IPS-NIHi11 (cell line): ENCODE data around the gene CCDC170.

Source experiments
- DNase-seq: peaks from one replicate; pipeline ENCODE4 v3.0.0; 2012; ENCODE audit warnings: mixed read lengths, low spot score

Gene CCDC170

GRCh38 chr6:151546941-151547659 is 53.3 kb downstream of the CCDC170 start:
- no peak for DNase-seq

GRCh38 chr6:151548201-151548600 is 54.4 kb downstream of the CCDC170 start:
- no peak for DNase-seq

- DNase-seq = no peak
These were observed 56.0 kb downstream of the CCDC170 start for GRCh38 chr6:151549790-151550189.

DNA sequence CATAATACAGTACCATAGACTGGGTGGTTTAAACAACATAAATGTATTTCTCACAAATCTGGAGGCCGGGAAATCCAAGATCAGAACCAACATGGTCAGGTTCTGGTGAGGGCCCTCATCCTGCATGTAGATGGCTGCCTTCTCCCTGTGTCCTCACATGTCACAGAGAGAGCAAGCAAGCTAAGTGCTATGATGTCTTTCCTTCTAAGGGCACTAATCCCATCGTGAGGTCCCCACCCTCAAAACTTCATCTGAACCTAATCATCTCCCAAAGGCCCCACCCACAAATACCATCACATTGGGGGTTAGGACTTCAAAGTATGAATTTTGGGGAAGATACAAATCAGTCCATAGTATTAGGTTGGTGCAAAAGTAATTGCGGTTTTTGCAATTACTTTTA is 56.8 kb downstream of the CCDC170 start:
- no peak for DNase-seq

DNA sequence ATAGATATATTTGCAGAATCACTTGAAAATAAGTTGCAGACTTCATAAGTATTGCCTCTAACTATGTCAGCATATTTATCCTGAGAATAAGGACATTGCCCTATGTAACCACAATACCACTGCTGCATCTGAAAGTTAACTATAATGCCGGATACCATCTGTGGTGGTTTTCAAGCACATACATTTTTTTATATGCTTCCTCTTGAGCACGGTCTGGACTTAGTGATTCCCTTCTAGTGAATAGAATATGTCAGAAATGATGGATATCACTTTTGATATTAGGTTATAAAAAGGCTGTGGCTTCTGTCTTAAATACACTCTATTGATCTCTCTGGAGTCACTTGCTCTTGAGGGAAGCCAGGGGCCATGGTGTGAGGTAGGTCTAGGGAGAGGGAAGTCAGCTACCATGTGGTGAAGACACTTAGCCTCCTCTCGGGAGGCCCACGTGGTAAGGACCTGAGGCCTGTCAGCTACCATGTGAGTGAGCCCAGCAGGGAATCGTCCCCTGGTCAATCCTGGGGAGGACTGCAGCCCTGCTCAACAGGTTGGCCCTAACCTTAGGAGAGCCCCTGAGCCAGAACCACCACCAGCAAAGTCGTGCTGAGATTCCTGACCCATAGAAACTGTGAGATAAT is 57.5 kb downstream of the CCDC170 start:
- no peak for DNase-seq

GRCh38 chr6:151553416-151554165 is 59.8 kb downstream of the CCDC170 start:
- DNase-seq = no peak

- no peak for DNase-seq
These were observed 67.4 kb downstream of the CCDC170 start for GRCh38 chr6:151561238-151561637.

GRCh38 chr6:151564654-151565053 is 70.8 kb downstream of the CCDC170 start:
- no peak for DNase-seq

DNA sequence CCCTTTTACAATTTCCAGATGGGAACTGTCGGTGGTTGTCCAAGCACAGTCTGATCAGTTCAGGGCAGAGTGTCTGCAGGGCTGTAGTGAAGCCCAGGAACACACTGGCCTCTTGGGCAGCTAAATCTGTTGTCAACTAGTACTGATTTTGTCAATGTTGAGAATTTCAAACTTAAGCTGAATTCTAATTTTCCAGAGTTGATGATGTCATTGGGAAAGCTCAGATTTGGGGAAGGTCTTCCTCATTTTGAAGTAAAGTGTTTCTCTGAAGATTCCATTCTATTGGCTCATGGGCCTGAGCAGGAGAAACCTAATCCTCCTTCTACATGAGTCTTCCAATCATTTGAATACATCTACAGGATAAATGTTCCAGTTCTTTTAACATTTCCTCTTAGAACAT is 72.1 kb downstream of the CCDC170 start:
- DNase-seq = no peak

GRCh38 chr6:151566557-151566956 is 72.7 kb downstream of the CCDC170 start:
- DNase-seq = no peak

DNA sequence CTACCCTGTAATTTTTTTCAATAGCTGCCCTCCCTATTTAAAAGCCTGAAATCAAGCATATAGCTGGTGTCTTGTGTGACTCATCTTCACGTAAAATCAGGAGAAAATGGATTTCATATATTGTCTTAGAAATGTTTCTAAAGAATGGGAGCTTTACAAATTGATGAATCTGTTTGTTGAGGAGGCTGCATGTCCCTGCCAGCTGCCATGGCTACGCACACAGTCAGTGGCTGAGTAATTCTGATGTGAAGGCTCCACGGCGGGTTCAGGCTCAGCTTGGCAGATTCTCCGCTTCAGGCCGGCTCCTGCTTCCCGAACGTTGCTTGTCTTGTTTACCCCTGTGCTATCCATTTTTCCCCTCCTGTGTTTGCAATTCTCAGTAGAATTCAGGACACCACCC is 82.8 kb downstream of the CCDC170 start:
- no peak for DNase-seq

- no peak for DNase-seq
These were observed 83.4 kb downstream of the CCDC170 start for GRCh38 chr6:151577257-151577656.

DNA sequence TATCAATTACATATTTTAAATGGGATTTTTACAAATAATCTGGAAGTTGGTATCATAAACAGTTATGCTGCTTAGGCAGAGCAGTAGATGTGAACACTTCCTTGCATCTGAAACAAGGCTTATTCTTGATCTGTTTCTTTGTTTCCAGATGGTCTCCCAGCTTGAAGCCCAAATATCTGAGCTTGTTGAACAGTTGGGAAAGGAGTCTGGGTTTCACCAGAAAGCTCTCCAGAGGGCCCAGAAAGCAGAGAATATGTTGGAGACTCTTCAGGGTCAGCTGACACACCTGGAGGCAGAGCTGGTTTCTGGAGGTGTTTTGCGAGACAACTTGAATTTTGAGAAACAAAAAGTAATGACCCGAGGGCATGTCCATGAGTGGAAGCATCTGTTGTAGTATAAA is 91.9 kb downstream of the CCDC170 start:
- DNase-seq = no peak

DNA sequence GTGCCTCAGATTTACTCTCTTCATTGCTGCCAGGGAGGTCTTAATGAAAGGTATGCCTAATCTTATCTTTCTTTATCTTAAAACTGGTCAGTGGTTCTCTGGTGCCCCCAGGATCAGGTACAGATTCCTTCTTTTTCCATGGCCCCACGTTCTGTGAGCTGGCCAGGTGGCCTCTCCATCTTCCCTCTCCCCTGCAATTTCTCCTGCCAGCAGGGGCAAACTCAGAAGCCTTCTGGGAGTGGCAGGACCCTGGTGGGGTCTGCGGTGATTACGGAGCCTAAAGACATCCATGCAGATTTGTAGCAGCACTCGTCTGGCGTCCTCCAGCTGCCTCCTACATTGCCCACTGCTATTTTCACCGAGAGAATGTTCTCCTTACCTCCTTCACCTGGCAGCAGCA is 95.8 kb downstream of the CCDC170 start:
- DNase-seq = no peak

DNA sequence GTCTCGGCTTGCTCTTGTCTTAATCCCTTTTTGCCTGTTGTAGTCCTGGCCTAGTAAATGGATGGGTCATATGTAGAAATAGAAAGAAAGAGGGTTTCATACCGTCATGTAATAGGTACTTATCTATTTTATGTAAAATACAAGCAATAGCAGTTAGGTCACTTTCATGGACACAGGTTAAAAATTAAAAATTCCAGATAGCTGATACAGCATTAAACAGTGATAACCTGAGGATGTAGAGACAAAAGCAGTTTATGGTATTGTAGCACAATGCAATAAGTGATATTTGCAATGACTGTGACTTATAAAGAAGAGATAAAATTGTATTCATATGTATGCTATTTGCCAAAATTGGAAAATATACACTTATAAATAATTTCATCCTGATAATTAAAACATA is 96.9 kb downstream of the CCDC170 start:
- DNase-seq = no peak

- DNase-seq = no peak
These were observed 98.8 kb downstream of the CCDC170 start for GRCh38 chr6:151592449-151593159.

DNA sequence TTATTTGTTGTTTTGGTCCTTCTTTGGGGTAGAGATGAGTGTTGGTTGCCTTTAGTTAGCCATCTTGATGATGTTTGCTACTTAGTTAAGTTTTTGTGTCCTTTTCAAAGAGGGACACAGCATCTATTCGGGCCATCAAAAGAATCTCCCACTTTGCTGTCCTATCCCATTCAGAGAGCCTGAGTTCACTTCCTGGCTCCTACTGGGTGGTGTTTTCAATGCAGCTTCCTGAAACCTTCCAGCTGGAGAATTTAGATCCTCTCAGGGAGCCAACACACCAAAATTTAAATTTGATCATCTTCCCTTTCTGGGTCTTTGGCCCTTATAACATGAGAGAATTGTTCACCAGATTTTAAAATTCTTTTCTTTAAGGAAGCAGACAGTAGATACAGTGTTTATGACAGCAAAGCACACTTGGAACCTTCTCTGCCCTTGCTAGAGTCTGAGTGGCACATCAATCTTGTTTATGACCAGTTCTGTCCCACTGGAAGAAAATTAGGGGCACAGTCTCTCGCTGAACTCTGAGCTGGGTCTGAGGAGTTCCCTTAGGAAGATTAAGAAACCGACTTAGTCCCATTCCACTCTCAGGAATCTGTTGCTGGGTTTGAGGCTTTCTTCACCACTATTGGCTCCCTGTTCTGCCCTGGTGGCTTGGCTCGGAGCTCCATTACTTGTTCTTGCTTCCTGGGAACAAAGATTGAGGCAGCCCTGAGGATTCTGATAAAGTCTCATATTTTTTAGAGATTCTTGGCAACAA is 115.5 kb downstream of the CCDC170 start:
- DNase-seq = no peak

DNA sequence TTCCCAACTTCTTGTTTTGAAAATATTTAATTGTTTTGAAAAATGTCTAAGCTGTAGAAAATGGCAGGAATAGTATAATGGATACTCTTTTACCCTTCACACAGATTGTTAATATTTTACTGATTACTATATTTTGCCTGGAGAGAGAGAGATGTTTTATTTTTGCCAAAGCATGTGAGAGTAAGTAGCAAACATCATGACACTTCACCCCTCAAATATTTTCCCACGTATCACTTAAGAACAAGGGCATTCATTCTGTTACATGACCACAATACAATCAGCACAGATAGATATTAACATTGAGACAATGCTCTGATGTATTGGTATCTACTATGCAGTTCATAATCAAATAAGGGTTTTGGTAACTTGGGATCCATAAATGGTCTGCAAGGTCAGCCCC is 116.5 kb downstream of the CCDC170 start:
- DNase-seq = no peak

GRCh38 chr6:151614630-151615029 is 120.8 kb downstream of the CCDC170 start:
- DNase-seq = no peak

GRCh38 chr6:151616091-151616513 is 122.3 kb downstream of the CCDC170 start:
- DNase-seq = no peak

DNA sequence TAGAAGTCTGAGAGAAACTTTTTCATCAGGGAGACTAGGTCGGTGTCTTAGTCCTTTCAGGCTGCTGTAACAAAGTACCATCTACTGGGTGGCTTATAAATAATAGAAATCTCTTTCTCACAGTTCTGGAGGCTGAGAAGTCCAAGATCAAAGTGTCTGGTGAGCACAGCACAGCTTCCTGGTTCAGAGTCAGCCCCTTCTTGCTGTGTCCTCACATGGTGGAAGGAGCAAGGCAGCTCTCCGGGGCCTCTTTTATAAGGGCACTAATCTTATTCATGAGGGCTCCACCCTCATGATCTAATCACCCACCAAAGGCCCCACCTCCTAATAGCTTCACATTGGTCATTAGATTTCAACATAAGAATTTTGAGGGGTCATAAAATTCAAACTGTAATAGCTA is 122.8 kb downstream of the CCDC170 start:
- no peak for DNase-seq

DNA sequence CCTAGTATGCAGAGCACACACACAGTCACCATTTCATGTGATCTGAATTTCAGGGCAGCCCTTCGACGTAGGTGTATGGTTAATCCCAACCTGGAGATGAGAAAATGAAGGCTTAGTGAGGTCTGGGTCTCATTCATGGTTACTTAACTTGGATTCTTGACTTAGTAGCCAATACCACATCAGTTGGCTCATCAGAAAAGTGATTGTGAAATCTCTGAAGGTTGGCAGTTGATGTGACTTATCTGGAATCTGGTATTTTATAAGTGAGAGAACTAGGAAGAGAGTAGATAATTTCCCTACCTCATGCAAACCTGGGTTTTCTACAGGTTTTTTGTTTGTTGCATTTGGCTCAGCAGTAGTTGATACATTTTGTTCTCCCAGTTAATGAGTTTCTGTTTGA is 123.7 kb downstream of the CCDC170 start:
- no peak for DNase-seq
